OCI-LY3 (cell line): Measurements from ENCODE around the gene DPP10.

Experiments used
- EZH2phosphoT487 ChIP-seq: fragments of 200-600 bp; shearing (Covaris generic); IDR thresholded peaks from 2 replicates; pipeline ENCODE4 v1.6.1; 2018; ENCODE audit warnings: antibody characterized with exemption, mixed run types, low read depth
- TF ChIP-seq, protein P1 (sequence below): fragments of 200-600, 300-600 bp; sonication (generic); IDR thresholded peaks from 2 replicates; pipeline ENCODE4 v1.5.1; 2014; ENCODE audit warnings: antibody characterized with exemption, low read length, low read depth

DNA sequence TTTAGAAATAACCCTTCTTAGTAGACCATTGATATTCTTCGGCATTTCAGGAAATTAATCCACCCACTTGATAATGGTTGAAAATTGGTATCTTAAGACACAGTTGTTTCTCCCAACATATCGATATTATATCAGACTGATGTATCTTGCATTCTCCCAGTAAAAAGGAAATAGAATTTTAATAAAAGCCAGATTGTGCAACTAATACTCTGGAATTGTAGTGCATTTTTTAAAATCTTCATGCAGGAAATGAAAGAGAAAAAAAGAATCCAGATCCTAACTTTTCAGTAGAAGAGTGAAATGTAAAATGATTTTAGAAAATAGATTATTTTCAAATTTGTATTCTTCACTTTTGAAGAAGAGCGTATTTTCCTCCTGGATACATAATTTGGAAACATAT, 1168.4 kb downstream of the DPP10 start:
- TF ChIP-seq, protein P1, sequence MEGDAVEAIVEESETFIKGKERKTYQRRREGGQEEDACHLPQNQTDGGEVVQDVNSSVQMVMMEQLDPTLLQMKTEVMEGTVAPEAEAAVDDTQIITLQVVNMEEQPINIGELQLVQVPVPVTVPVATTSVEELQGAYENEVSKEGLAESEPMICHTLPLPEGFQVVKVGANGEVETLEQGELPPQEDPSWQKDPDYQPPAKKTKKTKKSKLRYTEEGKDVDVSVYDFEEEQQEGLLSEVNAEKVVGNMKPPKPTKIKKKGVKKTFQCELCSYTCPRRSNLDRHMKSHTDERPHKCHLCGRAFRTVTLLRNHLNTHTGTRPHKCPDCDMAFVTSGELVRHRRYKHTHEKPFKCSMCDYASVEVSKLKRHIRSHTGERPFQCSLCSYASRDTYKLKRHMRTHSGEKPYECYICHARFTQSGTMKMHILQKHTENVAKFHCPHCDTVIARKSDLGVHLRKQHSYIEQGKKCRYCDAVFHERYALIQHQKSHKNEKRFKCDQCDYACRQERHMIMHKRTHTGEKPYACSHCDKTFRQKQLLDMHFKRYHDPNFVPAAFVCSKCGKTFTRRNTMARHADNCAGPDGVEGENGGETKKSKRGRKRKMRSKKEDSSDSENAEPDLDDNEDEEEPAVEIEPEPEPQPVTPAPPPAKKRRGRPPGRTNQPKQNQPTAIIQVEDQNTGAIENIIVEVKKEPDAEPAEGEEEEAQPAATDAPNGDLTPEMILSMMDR, result no peak
- TF ChIP-seq EZH2phosphoT487, result no peak
